DND-41 (cell line): Measurements from ENCODE around the gene EXOC3L1.

Experiments
- ATAC-seq: fragments of 200-7000 bp; cut with Tn5 transposase; 3 replicates; pipeline ENCODE4 v1.9.1; 2021; ENCODE audit warnings: low read depth; ENCODE audit not compliant: insufficient read depth
- DNase-seq: peaks from one replicate; pipeline ENCODE4 v3.0.0-alpha.2; 2020
- H2AFZ ChIP-seq: 2 replicates; pipeline ENCODE4 v1.6.0; 2012; ENCODE audit warnings: low read depth, low read length
- H3K27ac ChIP-seq: 2 replicates; pipeline ENCODE4 v1.5.1; 2012; ENCODE audit warnings: low read length, inconsistent platforms
- H3K27me3 ChIP-seq: fragments of 200-600 bp; sonication (generic); 2 replicates; pipeline ENCODE4 v1.6.0; 2012; ENCODE audit warnings: low read length, mild to moderate bottlenecking, inconsistent platforms; ENCODE audit not compliant: insufficient read depth, poor library complexity
- H3K36me3 ChIP-seq: 2 replicates; pipeline ENCODE4 v1.5.1; 2012; ENCODE audit warnings: low read length, inconsistent platforms; ENCODE audit not compliant: insufficient read depth
- H3K4me1 ChIP-seq: 2 replicates; pipeline ENCODE4 v1.5.1; 2012; ENCODE audit warnings: mild to moderate bottlenecking, low read length; ENCODE audit not compliant: insufficient read depth
- H3K4me2 ChIP-seq: 2 replicates; pipeline ENCODE4 v1.6.0; 2012; ENCODE audit warnings: mild to moderate bottlenecking, moderate library complexity, low read length, inconsistent platforms; ENCODE audit not compliant: insufficient read depth
- H3K4me3 ChIP-seq, 2 experiments: fragments of 200-600 bp in 1 of 2; shearing (Covaris generic) in 1 of 2; 2 replicates each; pipeline ENCODE4 v1.5.1; 2012 to 2016; ENCODE audit warnings: inconsistent platforms in 2 of 2, low read length in 2 of 2, mild to moderate bottlenecking in 2 of 2, low read depth in 1 of 2, moderate library complexity in 1 of 2
- H3K79me2 ChIP-seq: 2 replicates; pipeline ENCODE4 v1.6.0; 2012; ENCODE audit warnings: low read length, inconsistent platforms; ENCODE audit not compliant: insufficient read depth
- H3K9ac ChIP-seq: 2 replicates; pipeline ENCODE4 v1.6.0; 2012; ENCODE audit warnings: low read depth, mild to moderate bottlenecking, inconsistent platforms, low read length, moderate library complexity
- H3K9me3 ChIP-seq: 2 replicates; pipeline ENCODE4 v1.5.1; 2012; ENCODE audit warnings: low read length, moderate library complexity, mild to moderate bottlenecking, inconsistent platforms; ENCODE audit not compliant: insufficient read depth, severe bottlenecking
- H4K20me1 ChIP-seq: 2 replicates; pipeline ENCODE4 v1.6.0; 2012; ENCODE audit warnings: low read length; ENCODE audit not compliant: insufficient read depth
- CTCF ChIP-seq: IDR thresholded peaks from 2 replicates; pipeline ENCODE4 v1.5.1; 2012; ENCODE audit warnings: borderline replicate concordance, low read length, moderate library complexity, mild to moderate bottlenecking; ENCODE audit not compliant: poor library complexity, severe bottlenecking; ENCODE audit errors: extremely low read depth
- EZH2 ChIP-seq: IDR thresholded peaks from 3 replicates; pipeline ENCODE4 v1.6.1; 2012; ENCODE audit warnings: borderline replicate concordance, low read depth, mild to moderate bottlenecking, moderate library complexity, low read length, inconsistent platforms; ENCODE audit not compliant: severe bottlenecking

The EXOC3L1 gene

GRCh38 chr16:67148221-67148620 lies 41.7 kb downstream of the EXOC3L1 start:
- no peak for DNase-seq
- no peak overlapping the region for H3K27ac ChIP-seq
- ATAC-seq, result no peak
- H3K4me3 ChIP-seq, result no peak overlapping the region
- no peak overlapping the region for H3K4me2 ChIP-seq
- H3K27me3 ChIP-seq, result no peaks in the 10 kb centered on the region
- peaks cover 11% of the 10 kb centered on the region; the same call in 1 of the 2 replicates for H4K20me1 ChIP-seq
- no peak for TF ChIP-seq CTCF
- TF ChIP-seq EZH2, result no peak
- no peaks in the 10 kb centered on the region for H3K4me1 ChIP-seq
- no peaks in the 10 kb centered on the region for H3K79me2 ChIP-seq
- peaks cover 55% of the 10 kb centered on the region for H3K36me3 ChIP-seq
- no peak overlapping the region for H2AFZ ChIP-seq
- no peak overlapping the region for H3K9ac ChIP-seq
- no peaks in the 10 kb centered on the region for H3K9me3 ChIP-seq

- Histone ChIP-seq H3K4me3 (no peak overlapping the region), H3K9me3 (no peaks in the 10 kb centered on the region), H3K79me2 (no peaks in the 10 kb centered on the region), H3K27me3 (no peaks in the 10 kb centered on the region), H2AFZ (no peak overlapping the region), H4K20me1 (peaks cover 11% of the 10 kb centered on the region; the same call in 1 of the 2 replicates), H3K9ac (no peak overlapping the region), H3K4me2 (no peak overlapping the region), H3K27ac (no peak overlapping the region), H3K4me1 (no peaks in the 10 kb centered on the region), H3K36me3 (peaks cover 62% of the 10 kb centered on the region)
- ATAC-seq (no peak), DNase-seq (no peak)
- TF ChIP-seq CTCF, result no peak
- no peak for TF ChIP-seq EZH2
Measured at GRCh38 chr16:67147437-67148140, 42.3 kb downstream of the EXOC3L1 start.

DNA sequence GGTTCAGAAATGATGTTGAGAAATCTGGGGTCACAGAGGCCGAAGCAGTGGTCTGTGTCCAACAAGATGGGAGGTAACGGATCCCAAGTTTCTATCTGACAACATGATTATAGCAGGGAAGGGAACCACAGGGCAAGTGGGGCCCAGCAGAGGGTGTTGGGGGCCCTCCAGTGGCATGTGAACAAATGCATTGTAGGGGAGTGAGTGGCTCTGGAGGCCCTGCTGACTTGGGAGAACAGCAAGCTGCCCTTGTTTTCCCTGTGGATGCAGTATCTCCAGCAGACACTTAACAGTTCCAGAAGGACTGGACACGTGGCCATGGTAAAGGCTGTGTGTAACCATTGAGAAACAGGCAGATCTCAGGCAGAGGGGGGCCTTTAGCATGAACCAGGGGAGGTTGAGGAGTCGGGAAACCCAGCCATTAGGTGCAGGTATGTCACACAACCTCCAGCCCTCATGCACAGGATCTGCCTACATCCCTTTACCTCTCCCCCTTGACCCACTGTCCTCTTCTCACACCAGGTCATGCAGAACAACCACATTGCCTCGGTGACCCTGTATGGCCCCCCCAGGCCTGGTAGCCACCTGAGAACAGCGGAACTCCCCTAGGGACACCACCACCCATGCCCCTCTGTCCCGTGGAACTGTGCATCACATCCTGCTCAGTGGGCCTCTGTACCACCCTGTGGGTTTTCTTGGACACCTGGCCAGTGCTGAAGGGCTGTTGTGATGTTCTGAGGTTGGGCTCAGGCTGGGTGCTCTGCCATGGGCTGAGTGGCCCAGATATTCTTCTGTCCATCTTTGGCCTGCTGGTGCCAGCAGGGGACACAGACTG lies 43.2 kb downstream of the EXOC3L1 start:
- peaks cover 70% of the 10 kb centered on the region for H3K36me3 ChIP-seq
- H3K27ac ChIP-seq, result no peak overlapping the region
- no peak for ATAC-seq
- no peak overlapping the region for H3K4me2 ChIP-seq
- no peak for DNase-seq
- no peaks in the 10 kb centered on the region for H3K9me3 ChIP-seq
- TF ChIP-seq CTCF, result no peak
- no peak for TF ChIP-seq EZH2
- no peak overlapping the region for H3K9ac ChIP-seq
- H3K27me3 ChIP-seq, result no peaks in the 10 kb centered on the region
- no peak overlapping the region for H2AFZ ChIP-seq
- H3K4me3 ChIP-seq, result no peak overlapping the region
- no peaks in the 10 kb centered on the region for H3K4me1 ChIP-seq
- peaks cover 10% of the 10 kb centered on the region; the same call in 1 of the 2 replicates for H4K20me1 ChIP-seq
- no peaks in the 10 kb centered on the region for H3K79me2 ChIP-seq
